T-helper 9 cell (primary cell): Measurements from ENCODE around the gene CFAP92.

Experiments
- DNase-seq: peaks from one replicate; pipeline ENCODE4 v3.0.0-alpha.2; 2020
- total RNA-seq, 2 donors: gene quantifications; one replicate each; lab custom pipeline; 2026; lab: John Stamatoyannopoulos, UW

Gene CFAP92, protein sequence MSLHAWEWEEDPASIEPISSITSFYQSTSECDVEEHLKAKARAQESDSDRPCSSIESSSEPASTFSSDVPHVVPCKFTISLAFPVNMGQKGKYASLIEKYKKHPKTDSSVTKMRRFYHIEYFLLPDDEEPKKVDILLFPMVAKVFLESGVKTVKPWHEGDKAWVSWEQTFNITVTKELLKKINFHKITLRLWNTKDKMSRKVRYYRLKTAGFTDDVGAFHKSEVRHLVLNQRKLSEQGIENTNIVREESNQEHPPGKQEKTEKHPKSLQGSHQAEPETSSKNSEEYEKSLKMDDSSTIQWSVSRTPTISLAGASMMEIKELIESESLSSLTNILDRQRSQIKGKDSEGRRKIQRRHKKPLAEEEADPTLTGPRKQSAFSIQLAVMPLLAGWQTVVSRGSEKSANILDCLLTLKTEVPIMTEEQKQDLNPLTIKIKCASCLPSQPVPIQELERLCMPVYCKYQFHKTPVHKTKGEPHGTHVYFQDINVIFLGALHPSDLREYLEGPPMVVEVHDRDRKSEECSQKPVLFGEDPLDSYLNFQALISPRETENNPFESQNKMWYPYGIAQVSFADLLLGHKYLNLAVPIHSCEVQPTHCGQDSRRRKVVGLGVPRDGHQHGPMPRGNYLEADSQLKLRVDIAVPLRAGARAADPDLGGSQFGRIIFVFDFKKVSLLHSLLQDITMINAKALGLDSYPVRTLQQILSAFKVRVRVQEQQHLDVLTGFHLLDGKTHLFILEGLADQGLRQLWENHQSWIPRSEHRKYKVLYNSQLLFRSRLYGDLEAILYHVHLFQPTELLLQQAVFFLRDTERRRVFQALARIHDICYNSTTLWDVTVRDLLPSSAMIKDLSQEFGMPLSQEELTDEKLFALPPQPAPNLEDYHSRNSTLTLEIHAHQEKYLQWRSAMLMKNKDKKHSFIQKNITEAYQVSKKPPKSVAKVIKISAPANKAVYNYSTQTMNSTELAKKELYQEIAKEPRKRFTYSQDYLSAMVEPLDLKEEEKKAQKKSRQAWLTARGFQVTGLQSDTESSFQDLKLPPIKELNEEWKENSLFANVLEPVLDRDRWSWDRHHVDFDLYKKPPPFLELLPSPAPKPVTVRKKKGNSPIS
- total RNA-seq, result 0.28 to 0.97 reads per million in 2 donors

DNA sequence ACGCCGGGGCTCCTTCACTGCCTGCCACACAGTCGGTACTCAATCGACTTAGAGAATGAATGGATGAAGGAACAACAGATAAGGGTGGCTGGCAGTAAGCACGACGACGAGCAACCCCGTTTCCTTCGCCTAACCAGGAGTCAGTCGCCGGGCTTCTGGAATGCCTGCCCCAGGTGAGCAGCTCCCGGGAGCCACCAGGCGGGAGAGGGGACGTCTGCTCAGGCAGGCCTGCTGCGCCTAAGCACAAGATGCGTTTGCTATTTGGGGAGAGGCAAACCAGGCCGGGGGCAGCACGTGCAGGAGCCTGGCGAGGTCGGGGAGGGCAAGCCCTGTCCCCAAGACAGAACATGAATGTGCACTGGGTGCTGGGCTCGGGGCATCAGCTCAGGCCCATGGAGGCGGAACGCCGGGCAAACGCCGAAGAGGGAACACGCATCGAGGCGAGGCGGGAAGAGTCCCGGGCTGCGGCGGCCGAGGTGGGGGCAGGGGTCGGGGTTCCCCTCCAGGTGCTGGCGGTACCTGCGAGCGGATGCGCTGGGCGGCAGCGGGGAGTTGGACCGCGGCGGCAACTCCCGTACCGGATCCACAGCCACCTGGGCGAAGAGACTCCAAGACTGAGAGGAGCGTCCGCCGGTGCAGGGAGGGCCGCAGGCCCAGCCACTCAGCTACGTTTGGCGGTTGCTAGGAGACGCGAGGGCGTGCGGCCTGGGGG is at the start of gene CFAP92:
TSS of gene CFAP92 (minus strand) at position 616 of the 712 bp plus-strand sequence. CDS start 772 bp downstream, outside the sequence.
- DNase-seq, result peak; percentile 88

DNA sequence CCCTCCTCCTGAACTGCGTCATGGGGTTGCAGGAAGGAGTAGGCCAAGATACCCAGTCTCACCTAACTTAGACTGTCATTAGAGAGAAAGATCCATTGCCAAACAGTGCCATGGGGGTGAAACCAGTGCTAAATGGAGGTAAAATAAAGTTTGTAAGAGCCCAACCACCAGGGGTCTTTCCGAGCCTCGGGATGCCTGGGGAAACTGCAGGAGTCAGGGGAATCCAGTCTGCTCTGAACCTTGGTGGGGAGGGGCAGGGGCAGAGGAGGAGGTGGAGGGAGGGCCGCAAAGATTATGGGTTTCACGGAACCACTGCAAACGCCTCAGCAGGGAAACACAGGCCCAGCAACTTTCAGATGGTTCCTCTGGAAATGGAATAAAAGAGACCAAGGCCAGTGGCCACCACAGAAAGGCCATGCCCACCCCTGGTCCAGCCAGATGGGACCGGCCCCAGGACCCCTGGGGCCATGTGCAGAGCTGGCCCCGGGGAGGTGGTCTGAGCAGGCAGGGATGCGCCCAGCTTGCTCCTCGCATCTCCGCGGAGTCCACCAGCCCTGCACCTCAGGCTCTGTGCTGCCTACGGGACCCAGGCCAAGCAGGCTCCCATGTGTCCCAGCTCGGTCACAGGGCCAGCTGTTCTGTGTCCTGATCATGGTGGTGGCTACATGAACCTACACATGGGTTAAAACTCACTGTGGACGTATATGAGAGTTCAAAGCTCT is 46.9 kb upstream of the CFAP92 start:
- no peak for DNase-seq

DNA sequence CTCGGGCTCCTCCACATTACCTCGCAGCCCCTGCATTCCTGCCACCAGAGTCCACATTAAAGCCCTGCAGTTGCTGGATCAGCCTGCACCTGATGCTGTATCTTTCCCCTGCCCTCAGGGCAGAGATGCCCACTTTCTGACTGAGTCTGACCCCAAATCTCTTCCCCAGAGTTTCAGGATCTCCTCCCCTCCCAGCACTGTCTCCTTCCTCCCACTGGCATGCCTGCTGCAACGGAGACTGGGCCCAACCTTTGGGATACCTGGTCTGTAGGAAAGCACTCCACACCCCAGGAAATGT is 46.1 kb upstream of the CFAP92 start:
- DNase-seq, result no peak

DNA sequence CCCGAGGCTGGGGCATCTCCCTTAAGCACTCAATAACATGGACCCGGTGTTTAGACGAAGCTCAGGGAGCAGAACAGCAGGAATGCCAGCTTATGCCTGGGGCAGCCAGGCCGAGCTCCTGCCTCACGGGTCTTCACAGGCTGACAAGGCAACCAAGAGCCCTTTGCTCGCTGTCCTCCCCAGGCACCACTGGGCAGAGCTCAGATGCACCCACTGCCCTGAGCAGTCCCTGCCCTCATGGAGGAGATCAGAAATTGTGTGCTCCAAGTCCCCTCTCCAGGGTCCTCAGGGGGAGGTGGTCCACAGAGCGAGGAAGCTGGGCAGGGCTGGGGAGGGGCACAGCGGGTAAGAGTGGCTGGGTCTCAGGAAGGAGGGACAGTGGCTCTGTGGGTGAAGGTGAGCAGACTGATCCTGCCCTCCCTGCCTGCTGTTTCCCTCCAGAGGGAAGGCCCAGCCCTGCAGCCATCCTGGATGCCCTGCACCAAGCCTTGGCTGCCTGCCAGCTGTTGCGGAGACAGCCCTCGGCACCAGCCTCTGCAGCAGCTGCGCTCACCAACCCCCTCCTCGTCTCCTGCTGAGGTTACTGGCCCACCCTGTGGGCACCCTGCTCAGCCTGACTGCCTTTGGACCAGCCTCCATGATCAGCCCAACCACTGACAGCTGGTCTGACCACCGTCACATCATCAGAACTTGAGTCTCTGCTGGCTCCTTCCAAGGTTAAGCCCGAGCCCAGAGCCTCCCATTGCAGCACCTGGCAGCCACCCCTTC is 45.6 kb upstream of the CFAP92 start:
- DNase-seq, result no peak

DNA sequence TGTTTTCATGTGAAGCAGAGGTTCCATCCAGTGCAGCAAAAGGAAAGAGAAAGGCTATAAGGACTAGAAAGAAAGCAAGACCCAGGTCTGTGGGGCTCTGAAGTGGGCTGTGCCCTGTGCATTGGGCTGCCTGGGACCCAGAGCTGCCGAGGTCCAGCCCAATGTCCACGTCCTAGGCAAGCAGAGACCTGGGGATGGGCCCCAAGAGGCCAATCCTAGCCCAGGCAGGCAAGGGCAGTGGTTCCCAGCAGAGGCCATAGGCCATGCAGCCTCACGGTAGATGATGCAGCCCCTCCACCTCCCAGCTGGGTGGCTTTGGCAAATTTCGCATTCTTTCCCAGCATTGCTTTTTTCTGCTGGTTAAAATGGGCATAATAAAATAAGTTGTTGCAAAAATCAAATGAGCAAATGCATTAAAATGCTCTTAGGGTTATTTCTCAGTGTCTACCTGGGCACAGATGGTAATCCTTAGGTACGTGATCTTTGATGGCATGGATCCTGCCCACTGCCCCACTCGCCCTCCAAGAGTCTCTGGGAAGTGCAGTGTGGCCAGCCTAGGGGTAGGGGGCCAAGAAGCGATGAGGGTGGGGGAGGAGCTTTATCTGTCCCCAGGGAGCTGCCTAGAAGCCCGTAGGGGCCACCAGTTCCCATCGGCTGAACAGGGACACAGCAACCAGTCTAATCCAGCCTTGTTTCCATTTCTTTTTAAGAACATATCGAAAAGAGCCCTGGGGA is 44.4 kb upstream of the CFAP92 start:
- no peak for DNase-seq

DNA sequence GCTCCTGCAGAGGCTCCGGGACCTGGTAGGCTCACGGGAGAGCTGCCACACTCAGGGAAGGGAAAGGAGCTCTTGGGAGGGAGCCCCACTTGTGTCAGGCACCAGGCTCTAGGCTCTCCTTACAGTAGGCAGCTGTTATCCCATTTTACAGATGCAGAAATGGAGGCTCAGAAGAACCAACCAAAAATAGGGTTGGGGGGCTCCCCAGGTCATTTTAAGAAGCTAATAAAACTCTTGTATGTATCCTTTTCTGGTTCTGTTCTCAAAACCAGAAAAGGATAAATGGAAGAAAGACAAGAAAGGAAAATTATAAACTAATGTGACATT is 43.2 kb upstream of the CFAP92 start:
- no peak for DNase-seq

DNA sequence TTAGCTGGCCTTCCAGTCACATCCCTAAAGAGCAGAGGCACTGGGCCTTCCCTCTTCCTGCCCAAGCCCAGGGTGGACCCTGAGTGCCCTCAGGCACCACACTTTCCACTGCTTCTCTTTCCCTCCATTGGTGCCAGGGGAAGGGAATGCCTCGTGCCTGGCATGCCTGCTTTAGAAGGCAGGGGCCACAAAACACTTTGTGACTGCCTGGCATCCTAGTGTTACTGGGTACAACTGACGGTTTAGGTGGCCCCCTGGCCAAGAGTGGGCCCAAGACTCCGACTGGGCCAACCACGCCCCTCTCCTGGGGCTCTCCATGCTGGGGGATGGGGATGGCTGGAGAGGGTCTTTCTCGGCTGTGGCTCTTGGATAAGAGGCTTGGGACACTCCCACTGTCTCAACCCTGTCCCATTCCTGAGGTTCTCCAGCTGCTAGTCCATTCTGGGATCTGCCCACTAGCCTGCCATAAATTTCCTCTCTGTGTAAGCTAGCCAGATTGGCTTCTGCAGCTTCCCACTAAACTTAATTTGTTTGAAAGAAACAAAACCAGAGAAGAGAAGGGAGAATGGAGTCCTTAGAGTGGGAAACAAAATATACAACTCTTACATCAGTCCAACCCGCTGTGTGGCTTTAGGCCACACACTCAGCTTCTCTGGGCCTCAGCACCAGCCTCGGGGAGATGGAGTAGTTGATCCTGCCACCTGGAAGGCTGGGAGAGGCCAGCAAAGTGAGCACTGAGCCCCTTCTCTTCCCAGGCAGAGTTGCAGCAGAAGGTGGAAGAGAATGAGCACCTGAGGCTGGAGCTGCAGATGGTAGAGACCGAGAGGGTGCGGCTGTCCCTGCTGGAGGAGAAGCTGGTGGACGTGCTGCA is 42.6 kb upstream of the CFAP92 start:
- DNase-seq, result no peak

DNA sequence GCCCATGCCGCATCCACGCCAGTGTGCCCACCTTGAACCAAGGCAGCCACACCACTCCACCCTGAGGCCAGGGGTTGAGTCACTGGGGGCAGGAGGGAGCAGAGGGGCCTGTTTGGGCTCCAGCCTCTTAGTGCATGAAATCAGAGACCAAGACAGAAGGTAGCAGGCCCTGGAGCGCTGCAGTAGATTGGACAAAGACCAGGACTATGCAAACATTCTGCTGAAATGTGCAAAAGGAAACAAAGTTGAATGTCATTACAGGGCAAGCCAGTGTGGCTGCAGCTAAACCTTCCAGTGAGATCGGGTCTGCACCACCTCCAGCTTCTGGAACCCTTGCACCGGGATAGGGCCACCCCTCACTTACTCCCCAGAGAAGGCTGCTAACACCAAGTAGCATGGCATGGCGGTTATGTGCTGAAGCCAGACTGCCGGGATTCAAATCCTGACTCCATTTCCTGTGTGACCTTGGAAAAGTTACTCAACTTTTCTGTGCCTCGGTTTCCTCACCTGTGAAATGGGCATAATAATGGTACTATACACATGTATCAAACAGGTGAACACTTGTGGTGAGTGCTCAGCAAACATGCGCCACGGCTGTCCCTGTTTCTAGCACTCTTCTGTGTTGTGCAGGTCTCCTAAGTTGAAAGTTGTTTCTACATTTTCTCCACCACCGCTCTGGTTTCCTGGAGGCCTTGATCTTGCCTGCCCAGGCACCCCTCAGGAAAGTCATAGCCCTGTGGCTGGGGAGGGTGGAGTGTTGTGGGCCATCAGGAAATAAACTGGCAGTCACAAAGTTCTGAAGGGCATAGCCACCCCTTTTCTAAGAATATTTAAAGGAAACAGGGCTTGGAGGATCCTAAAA is 41.7 kb upstream of the CFAP92 start:
- no peak for DNase-seq

DNA sequence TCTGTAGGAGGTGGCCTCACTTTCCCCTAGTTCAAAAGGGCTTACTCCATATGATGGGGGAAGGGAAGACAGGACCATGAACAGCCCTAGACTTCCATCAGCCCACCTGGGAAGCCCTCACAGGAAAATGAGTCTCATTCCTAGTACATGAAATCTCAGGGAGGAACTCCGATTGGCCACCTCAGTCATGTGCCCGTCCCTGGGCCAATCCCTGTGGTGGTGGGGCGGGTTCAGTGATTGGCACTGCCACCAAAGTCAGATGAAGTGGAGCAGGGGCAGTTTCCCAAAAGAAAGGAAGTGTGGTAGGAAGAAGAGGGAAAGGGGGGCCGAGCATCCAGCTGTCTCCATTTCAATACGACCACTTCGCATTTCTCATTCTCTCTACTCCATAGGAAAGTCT is 40.8 kb upstream of the CFAP92 start:
- no peak for DNase-seq

DNA sequence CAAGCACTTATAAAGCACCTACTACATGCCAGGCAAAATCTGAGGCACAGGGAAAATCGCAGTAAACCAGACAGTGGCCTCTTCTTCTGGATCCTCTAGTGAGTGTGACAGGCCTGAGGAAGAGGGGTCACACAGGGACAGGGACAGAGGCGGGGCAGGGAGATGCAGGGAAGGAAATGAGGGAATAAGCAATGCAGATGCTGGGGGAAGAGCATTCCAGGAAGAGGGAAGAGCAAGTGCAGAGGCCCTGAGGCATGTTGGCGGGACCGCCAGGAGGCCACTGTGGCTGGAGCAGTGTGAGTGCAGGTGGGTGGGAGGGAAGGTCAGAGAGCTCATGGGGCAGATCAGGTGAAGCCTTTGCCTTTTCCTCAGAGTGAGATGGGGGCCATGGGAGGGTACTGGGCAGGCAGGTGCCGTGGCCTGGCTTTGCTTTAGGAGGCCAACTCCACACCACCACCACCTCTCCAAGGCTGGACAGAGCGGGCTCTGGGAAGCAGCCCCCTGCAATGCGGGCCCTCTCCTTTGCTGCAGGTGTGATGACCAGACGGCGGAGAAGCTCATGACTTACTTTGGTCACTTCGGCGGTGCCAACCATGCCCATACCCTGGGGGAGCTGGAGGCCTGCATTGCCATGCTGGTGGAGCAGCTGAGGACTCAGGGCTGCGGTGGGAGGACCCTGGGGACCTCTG is 39.9 kb upstream of the CFAP92 start:
- DNase-seq, result no peak

DNA sequence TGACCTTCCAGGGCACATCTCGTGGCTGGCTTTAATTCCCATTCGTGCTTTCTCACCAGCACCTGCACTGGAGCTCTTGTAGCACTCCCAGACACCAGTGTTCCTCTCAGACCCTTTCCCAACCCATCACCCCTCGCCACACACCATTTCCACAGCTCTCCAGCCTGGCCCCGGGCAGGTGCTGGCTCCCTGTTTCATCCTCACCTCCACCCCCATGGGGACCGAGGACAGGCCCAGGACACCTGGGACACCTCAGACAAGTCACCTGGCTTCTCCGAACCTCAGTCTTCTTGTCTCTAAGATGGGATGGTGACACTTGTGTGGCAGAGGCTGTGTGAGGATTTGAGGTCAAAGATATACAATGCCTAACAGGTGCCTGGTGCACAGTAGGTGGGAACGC is 39.3 kb upstream of the CFAP92 start:
- DNase-seq, result no peak

DNA sequence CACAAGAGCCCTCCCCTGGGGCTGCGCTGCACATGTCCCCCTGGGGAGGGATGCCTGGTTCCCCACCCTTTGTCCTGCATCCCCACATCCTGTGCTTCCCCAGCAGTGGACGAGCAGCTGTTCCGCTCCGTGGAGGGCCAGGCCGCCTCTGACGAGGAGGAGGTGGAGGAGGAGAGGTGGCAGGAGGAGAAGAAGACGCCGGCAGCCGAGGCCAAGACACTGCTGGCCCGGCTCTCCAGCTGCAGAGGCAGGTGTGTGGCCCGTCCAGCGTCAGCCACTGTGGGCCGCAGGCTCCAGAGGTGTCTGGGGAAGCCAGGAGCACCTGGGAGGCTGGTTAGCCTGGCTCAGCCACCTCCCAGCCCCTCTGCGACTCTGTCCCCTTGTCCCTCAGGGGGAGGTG is 38.8 kb upstream of the CFAP92 start:
- DNase-seq, result no peak

DNA sequence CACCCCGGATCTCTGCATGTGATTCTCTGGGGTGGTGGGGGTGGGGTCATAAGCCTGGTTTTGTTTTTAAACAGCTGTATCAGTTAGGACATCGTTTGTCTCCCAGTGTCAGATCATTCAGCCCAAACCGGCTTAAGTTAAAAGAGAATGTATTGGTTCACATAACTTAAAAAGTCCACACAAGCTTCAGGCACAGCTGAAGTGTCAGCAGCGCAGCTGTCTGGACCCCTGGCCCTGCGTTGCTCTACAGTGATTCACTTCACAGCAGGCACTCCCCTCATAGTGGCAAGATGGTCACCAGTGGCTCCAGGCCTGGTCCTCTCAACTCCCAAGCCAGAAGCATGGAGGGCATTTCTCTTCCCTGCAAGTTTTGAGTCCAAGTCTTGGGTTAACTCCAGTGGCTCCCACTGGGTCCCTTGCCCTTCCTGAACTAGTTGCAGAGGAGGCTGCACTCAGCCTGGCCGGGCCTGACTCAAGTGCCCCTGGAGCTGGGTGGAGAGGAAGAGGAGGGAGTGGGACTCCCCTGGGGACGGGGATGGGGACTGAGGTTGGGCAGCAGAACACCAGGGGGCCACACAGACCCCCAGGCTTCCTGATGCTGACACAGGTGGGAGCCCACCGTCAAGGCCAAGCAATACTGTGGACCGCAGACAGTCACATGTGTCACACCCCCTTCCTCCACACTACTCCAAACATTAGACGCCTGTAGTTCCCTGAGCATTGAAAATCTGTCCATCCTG is 37.8 kb upstream of the CFAP92 start:
- no peak for DNase-seq

DNA sequence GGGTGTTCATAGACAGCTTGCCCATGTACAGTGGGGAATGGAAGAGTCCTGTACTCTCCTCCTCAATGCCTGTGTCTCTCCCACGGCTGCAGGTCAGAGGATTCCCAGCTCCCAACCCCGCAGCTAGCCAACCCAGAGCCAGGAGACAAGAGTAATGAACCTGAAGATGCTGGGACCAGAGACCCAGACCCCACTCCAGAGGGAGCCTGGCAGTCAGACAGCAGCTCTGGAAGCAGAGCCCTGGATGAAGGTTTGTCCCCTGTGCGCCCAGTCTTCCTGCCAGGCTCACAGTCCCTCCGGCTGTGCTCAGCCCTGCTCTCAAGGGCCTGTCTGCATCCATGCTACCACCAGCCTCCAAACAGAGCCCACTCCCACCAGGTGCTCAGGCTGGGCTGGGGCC is 36.7 kb upstream of the CFAP92 start:
- no peak for DNase-seq

DNA sequence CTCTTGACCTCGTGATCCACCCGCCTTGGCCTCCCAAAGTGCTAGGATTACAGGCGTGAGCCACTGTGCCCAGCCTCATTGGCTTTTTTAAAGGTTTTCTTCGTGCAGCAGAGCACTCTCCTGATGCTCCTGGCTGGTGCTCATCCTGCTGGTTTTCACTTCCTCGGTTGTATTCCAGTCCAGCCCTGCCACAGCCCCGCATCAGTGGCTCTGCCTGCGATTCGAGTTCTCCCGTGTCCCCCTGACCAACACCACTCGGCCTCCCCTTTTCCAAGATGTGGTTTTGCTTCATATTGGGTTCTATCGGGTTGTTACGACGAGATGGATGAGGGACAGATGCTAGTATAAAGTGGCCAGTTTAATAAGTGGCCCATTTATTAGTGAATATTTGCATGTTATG is 35.0 kb upstream of the CFAP92 start:
- no peak for DNase-seq

DNA sequence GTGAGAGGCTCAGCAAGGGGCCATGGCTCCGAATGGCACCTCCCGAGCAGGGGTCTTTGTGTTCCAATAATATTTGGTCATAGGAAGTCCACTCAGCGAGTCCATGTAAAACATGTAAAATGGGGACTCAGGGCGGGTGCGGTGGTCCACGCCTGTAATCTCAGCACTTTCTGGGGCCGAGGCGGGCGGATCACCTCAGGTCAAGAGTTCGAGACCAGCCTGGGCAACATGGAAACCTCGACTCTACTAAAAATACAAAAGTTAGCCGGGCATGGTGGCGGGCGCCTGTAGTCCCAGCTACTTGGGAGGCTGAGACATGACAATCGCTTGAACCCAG is 33.6 kb upstream of the CFAP92 start:
- DNase-seq, result no peak

DNA sequence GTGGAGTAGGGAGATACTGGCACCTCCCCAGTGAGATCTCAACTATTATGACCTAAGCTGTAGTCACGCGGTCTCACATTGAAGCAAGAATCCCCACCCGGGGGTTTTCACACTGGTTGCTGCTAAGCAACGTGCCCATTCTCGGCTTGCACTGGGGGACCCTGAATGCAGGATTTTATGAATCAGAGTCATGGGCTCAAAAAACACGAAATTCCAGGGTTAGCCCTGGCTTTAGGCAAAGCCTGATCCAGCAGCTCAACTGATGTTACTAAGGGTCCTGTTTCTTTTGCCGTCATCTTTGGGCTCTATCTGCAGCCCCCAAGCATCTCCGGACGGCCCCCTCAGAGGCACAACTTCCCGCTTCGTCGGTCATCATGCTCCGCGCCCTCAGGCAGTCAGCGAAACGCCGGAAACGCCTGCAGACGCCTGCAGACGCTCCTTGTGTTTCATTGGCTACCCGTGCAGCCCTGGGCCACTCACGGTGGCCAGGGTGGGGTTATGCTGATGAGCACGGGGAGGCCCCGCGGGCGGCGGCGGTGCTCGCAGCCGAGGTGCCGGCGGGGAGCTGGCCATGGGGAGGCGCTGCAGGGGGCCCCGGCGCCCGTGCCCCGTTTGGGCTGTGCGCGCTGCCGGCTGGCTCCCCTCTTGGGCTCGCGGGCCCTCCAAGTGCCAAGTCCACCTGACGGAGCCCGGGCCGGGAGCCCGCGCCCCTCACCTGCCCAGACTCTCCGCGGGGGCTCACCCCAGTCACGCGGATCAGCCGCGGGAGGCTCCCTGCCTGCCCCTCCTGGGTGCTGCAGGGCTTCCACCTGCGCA is 33.1 kb upstream of the CFAP92 start:
- peak; percentile 82 for DNase-seq
